IPS DF 4.7 (cell line): ENCODE measurements around the gene TNFRSF13B.
A peak's percentile ranks its signal among the peaks of the same experiment; 100 is the strongest.
"Not testable (repeated sequence)": the region's sequence is repeated elsewhere in the genome, so short reads cannot be mapped to it uniquely, and the experiment has no call there.

Source experiments
- DNase-seq: peaks from one replicate; pipeline ENCODE4 v3.0.0-alpha.2; 2013; ENCODE audit warnings: low spot score; ENCODE audit errors: extremely low read depth

The TNFRSF13B gene

GRCh38 chr17:16961022-16961421 is 10.9 kb downstream of the TNFRSF13B start:
- DNase-seq, result not testable (repeated sequence)

- not testable (repeated sequence) for DNase-seq
Measured at GRCh38 chr17:16955011-16955410, 16.9 kb downstream of the TNFRSF13B start.

DNA sequence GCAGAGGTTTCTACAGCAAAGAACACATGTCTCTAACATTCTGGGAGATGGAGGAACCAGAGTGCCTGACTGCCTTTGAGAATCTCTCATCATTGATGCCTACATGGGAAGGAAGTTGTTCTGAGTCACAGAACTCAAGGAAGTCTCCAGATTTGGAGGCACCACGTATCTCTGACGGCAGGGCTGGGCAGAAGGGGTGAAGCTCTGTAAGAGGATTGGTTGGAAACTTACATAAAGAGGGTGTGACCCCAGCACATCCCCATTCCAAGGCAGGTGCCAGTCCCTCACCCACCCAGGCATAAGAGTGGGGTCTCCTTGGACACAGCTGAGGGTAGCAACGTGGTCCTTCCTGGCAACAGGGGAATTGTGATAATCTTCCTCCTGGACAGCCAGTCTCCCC is 17.4 kb downstream of the TNFRSF13B start:
- DNase-seq, result no peak

- DNase-seq, result no peak
Measured at GRCh38 chr17:16953841-16954240, 18.1 kb downstream of the TNFRSF13B start.

GRCh38 chr17:16953347-16953746 is 18.6 kb downstream of the TNFRSF13B start:
- DNase-seq, result no peak

DNA sequence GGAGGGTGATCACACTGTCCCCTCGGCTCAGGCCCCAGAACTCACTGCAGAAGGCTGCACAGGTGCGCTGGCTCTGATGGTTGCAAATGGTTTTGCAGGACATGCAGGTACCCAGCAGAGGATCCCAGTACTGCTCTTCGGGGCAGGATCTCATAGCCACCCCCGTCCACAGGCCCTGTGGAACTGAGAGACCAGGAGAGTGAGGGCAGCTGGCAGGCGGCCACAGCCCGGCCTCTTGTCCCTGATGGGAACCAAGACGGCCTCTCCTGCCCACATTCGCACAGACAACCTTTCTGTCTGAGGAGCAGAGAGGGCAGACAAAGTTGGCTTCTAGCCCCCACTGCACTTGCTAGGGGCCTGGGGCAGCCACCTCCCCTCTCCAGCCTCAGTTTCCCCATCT is 19.5 kb downstream of the TNFRSF13B start:
- DNase-seq, result no peak

DNA sequence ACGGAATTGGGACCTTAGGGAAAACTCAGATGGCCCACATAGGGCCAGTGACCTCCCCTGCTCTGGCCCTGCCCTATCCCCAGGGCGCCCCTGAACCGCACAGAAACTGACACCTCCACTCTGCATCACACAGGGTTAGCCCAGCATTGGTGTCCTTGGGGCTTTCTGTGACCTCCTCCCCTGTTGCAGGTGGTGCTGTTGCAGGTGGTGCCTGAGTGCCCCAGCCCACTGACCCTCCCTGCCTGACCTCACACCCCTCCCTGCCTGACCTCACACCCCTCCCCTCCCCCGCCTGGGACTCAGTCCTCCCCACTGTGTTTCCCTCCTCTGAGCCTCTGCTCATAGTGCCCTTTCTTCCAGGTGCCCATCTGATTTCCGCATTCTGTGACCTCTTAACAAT is 21.4 kb downstream of the TNFRSF13B start:
- DNase-seq, result no peak

DNA sequence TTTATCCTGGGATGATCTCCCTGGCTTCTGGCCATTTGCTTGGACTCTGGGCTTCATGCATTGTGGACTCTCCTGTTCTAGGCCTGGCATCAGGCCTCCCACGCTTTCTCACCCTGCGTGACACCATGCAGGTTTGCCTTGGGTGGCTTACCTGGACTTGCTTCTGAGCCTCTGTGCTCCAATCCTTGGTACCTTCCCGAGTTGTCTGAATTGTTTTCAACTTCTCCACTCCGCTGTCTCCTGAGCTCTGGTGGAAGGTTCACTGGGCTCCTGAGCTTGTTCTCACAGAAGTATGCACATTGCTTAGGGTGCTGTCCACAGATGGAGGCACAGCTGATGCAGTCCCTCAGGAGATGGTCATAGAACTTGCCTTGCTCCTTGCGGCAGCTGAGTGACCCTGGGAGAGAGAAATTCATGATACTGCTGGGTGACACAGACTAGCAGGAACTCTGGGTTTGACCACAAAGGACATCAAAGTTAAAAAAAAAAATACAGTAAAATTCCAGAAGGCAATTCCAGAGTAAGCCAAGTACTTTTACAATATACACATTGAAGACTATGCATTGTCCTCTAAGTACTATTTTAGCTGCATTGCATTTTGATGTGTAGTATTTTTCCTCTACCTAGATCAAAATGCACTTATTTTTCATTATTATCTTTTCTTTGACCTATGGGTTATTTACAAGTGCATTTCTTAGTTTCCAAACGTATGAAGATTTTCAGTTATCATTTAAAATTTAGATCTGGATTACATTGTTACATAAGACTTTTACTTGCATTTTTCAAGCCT is 23.1 kb downstream of the TNFRSF13B start:
- no peak for DNase-seq

DNA sequence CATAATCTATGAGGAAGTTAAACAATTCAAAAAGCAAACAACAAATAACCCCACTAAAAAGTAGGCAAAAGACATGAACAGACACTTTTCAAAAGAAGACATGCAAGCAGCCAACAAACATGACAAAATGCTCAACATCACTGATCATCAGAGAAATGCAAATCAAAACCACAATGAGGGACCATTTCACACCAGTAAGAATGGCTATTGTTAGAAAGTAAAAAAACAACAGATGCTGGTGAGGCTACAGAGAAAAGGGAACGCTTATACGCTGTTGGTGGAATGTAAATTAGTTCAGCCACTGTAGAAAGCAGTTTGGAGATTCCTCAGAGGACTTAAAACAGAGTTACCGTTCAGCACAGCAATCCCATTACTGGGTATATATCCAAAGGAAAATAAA is 24.4 kb downstream of the TNFRSF13B start:
- no peak for DNase-seq

- DNase-seq, result peak; percentile 38
Measured at GRCh38 chr17:16945663-16946218, 26.2 kb downstream of the TNFRSF13B start.

GRCh38 chr17:16945136-16945482 is 26.8 kb downstream of the TNFRSF13B start:
- no peak for DNase-seq

DNA sequence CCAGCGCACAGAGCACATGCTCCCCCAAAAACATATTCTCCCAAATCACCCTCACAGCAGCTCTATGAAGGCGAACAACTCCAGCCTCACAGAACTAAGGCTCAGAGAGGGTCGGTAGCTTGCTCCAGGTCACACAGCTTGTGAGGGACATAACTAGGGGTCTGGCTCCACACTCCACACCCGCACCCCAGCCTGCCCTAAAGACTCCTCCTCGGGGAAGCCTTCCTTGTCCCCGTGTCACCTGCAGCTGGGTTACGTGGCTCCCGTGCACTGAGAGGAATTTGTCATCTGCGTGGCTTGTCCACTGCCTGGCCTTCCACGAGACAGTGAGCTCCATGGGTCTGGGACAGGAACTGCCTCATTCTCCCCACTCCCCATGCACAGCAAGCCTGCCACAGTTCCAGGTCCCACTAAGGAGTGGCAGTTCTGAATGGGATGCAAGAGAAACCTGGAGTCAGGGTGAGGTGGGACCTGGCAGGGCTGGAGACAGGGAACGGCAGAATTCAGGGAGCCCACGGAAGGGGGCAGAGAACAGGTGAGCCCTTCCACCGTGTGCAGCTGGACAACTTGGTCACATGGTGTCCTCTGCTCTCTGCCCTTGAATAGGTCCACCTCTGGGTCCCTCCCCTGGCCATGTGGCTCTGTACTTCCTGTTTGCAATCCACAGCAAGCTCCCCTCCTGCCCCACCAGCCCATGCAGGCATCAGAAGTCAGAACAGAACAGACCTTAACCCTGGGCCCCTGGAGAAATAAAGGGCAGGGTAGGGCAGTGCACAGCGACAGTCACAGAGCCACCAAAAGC is 27.4 kb downstream of the TNFRSF13B start:
- DNase-seq, result no peak

GRCh38 chr17:16943541-16944333 is 28.2 kb downstream of the TNFRSF13B start:
- no peak for DNase-seq

- no peak for DNase-seq
Measured at GRCh38 chr17:16943032-16943352, 28.9 kb downstream of the TNFRSF13B start.

- DNase-seq, result no peak
Measured at GRCh38 chr17:16942141-16943031, 29.5 kb downstream of the TNFRSF13B start.

- no peak for DNase-seq
Measured at GRCh38 chr17:16941072-16942036, 30.6 kb downstream of the TNFRSF13B start.

GRCh38 chr17:16940116-16940881 is 31.6 kb downstream of the TNFRSF13B start:
- no peak for DNase-seq

DNA sequence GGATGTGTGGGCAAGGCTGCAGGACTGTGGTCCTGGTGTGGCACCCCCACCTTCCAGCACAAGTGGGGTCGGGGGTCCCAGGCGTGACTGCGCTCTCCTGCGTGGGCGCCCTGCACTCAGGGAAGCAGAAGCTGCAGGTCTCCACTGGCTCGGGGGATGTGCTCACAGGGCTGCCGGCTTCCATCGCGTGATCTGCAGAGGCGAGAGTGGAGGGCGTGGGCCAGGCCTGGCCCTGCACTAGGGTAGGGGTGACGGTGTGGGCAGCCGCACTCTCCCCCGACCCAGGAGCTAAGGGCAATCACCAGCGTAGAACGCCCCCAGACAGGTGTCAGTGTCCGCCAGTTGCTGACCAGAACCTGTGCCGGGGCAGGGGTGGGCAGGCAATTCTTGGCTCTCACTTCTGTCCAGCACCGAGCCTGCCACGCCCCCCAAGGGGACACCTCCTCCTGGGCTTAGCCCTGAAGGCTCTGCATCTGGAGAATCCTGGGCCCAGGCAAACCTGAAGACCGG is 32.3 kb downstream of the TNFRSF13B start:
- no peak for DNase-seq

- no peak for DNase-seq
Measured at GRCh38 chr17:16939208-16939576, 32.7 kb downstream of the TNFRSF13B start.
